ENCODE results near the gene RAD51. TPM values are rescaled to one million over a fixed set of nuclear protein-coding genes. Genes with fewer than 3 reads are reported as not detected.

The RAD51 gene
- polyA plus RNA-seq, 3 donors = 0.28 to 0.61 TPM; not detected in 1

DNA sequence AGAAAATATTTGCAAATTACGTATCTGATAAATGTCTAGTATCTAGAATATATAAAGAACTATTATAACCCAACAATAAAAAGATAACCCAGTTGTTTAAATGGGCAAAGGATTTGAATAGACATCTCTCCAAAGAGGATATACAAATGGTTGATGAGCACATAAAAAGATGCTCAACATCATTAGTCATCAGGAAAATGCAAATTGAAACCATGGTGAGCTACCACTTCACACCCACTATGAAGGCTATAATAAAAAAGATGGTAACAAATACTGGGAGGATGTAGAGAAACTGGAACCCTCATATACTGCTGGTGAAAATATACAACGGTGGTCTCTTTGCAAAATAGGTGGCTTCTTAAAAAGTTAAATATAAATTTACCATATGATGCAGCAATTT, 28.0 kb downstream of the RAD51 start:
- H3K36me3 Mint-ChIP-seq = peaks cover 21 to 46% of the 10 kb centered on the region in 2 donors
- H3K79me2 ChIP-seq (ENCODE audit: insufficient read depth, low read length) = no peaks in the 10 kb centered on the region
- H3K9ac ChIP-seq (ENCODE audit: insufficient read depth, low read length, poor library complexity, severe bottlenecking) = no peak overlapping the region
- no peaks in the 10 kb centered on the region for H3K9me3 ChIP-seq (replicated peaks in 1 of 2; ENCODE audit: control insufficient read depth in 1 of 2, insufficient read depth in 1 of 2, low read length in 2 of 2)
- H3K9me3 Mint-ChIP-seq = no peaks in the 10 kb centered on the region
- no CpG with 5 or more reads among the region's 2 CpGs for whole genome bisulfite sequencing (ENCODE audit: insufficient coverage)
- peaks cover 0 to 59% of the 10 kb centered on the region in 2 donors for H3K36me3 ChIP-seq (replicated peaks in 1 of 2; ENCODE audit: control insufficient read depth in 1 of 2, insufficient read depth in 2 of 2, low read length in 2 of 2)
- H3K27ac Mint-ChIP-seq = no peak overlapping the region
- no peaks in the 10 kb centered on the region for H3K27me3 Mint-ChIP-seq (ENCODE audit: low read depth in 3 of 3)
- intact Hi-C loops (cut with micrococcal nuclease) = no loop called here
- no peaks in the 10 kb centered on the region for H3K4me1 ChIP-seq (ENCODE audit: control insufficient read depth in 1 of 2, insufficient read depth in 2 of 2, low read length in 2 of 2)
- no peak overlapping the region for H3K4me2 ChIP-seq (replicated peaks; ENCODE audit: extremely low read depth, low read length, poor library complexity, severe bottlenecking)
- H3K4me1 Mint-ChIP-seq = no peaks in the 10 kb centered on the region
- no peak for DNase-seq
- H2AFZ ChIP-seq (ENCODE audit: insufficient read depth, low read depth, low read length, poor library complexity, severe bottlenecking) = no peak overlapping the region
- H3K27ac ChIP-seq (ENCODE audit: low read depth in 1 of 2, low read length in 2 of 2) = no peak overlapping the region
- no peaks in the 10 kb centered on the region for H4K20me1 ChIP-seq (ENCODE audit: insufficient read depth, low read length)
- TF ChIP-seq, protein P1, sequence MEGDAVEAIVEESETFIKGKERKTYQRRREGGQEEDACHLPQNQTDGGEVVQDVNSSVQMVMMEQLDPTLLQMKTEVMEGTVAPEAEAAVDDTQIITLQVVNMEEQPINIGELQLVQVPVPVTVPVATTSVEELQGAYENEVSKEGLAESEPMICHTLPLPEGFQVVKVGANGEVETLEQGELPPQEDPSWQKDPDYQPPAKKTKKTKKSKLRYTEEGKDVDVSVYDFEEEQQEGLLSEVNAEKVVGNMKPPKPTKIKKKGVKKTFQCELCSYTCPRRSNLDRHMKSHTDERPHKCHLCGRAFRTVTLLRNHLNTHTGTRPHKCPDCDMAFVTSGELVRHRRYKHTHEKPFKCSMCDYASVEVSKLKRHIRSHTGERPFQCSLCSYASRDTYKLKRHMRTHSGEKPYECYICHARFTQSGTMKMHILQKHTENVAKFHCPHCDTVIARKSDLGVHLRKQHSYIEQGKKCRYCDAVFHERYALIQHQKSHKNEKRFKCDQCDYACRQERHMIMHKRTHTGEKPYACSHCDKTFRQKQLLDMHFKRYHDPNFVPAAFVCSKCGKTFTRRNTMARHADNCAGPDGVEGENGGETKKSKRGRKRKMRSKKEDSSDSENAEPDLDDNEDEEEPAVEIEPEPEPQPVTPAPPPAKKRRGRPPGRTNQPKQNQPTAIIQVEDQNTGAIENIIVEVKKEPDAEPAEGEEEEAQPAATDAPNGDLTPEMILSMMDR (IDR thresholded peaks at IDR 0.05) = no peak
- H3K4me3 ChIP-seq (replicated peaks in 1 of 3; ENCODE audit: low read depth in 2 of 3, low read length in 3 of 3) = no peak overlapping the region
- no peaks in the 10 kb centered on the region for H3K27me3 ChIP-seq (ENCODE audit: control insufficient read depth in 2 of 2, insufficient read depth in 2 of 2, low read length in 2 of 2)
- H3K4me3 Mint-ChIP-seq = no peak overlapping the region

- Histone ChIP-seq H4K20me1 (ENCODE audit: insufficient read depth, low read length) (no peaks in the 10 kb centered on the region), H3K79me2 (ENCODE audit: insufficient read depth, low read length) (no peaks in the 10 kb centered on the region), H3K9me3 (replicated peaks in 1 of 2; ENCODE audit: control insufficient read depth in 1 of 2, insufficient read depth in 1 of 2, low read length in 2 of 2) (no peaks in the 10 kb centered on the region), H3K4me1 (ENCODE audit: control insufficient read depth in 1 of 2, insufficient read depth in 2 of 2, low read length in 2 of 2) (no peaks in the 10 kb centered on the region), H3K27ac (ENCODE audit: low read depth in 1 of 2, low read length in 2 of 2) (no peak overlapping the region), H3K9ac (ENCODE audit: insufficient read depth, low read length, poor library complexity, severe bottlenecking) (no peak overlapping the region), H3K27me3 (ENCODE audit: control insufficient read depth in 2 of 2, insufficient read depth in 2 of 2, low read length in 2 of 2) (no peaks in the 10 kb centered on the region), H3K4me3 (replicated peaks in 1 of 3; ENCODE audit: low read depth in 2 of 3, low read length in 3 of 3) (no peak overlapping the region), H3K36me3 (replicated peaks in 1 of 2; ENCODE audit: control insufficient read depth in 1 of 2, insufficient read depth in 2 of 2, low read length in 2 of 2) (peaks cover 0 to 58% of the 10 kb centered on the region in 2 donors), H3K4me2 (replicated peaks; ENCODE audit: extremely low read depth, low read length, poor library complexity, severe bottlenecking) (no peak overlapping the region), H2AFZ (ENCODE audit: insufficient read depth, low read depth, low read length, poor library complexity, severe bottlenecking) (no peak overlapping the region)
- H3K27ac Mint-ChIP-seq = no peak overlapping the region
- TF ChIP-seq, protein P1 (IDR thresholded peaks at IDR 0.05) = no peak
- intact Hi-C loops (cut with micrococcal nuclease) = no loop called here
- DNase-seq = no peak
- WGBS (ENCODE audit: insufficient coverage) = no CpG with 5 or more reads among the region's 2 CpGs
- peaks cover 24 to 48% of the 10 kb centered on the region in 2 donors for H3K36me3 Mint-ChIP-seq
- no peak overlapping the region for H3K4me3 Mint-ChIP-seq
- no peaks in the 10 kb centered on the region for H3K9me3 Mint-ChIP-seq
- no peaks in the 10 kb centered on the region for H3K4me1 Mint-ChIP-seq
- no peaks in the 10 kb centered on the region for H3K27me3 Mint-ChIP-seq (ENCODE audit: low read depth in 3 of 3)
These were observed 28.9 kb downstream of the RAD51 start for GRCh38 chr15:40723919-40724318.

All from CD14-positive monocyte (primary cell).